HG02763 (cell line): ENCODE data around the gene C1orf146.
"Not testable (repeated sequence)": the region's sequence is repeated elsewhere in the genome, so short reads cannot be mapped to it uniquely, and the experiment has no call there.

ENCODE experiments used
- ATAC-seq: cut with Tn5 transposase; IDR thresholded peaks from one replicate; pipeline ENCODE4 v1.9.1; 2021; ENCODE audit warnings: mild to moderate bottlenecking, moderate library complexity; ENCODE audit not compliant: unreplicated experiment

The C1orf146 gene

GRCh38 chr1:92217721-92218120, at the start of gene C1orf146:
Gene C1orf146, plus strand, starts transcription at chr1:92217915. Its CDS starts 13,506 bp downstream, at chr1:92231421.
- no peak for ATAC-seq

- ATAC-seq: no peak
Observed at GRCh38 chr1:92168657-92169056, 49.1 kb upstream of the C1orf146 start.

GRCh38 chr1:92169214-92170005, 48.3 kb upstream of the C1orf146 start:
- no peak for ATAC-seq

GRCh38 chr1:92184632-92185031, 33.1 kb upstream of the C1orf146 start:
- no peak for ATAC-seq

- ATAC-seq: no peak
Observed at GRCh38 chr1:92186081-92186480, 31.6 kb upstream of the C1orf146 start.

GRCh38 chr1:92188436-92189255, 29.1 kb upstream of the C1orf146 start:
- ATAC-seq: no peak

GRCh38 chr1:92191726-92192125, 26.0 kb upstream of the C1orf146 start:
- no peak for ATAC-seq

- ATAC-seq: no peak
Observed at GRCh38 chr1:92192246-92192645, 25.5 kb upstream of the C1orf146 start.

- ATAC-seq: no peak
Observed at GRCh38 chr1:92194511-92194910, 23.2 kb upstream of the C1orf146 start.

- ATAC-seq: no peak
Observed at GRCh38 chr1:92201973-92202372, 15.7 kb upstream of the C1orf146 start.

- no peak for ATAC-seq
Observed at GRCh38 chr1:92203105-92203504, 14.6 kb upstream of the C1orf146 start.

- no peak for ATAC-seq
Observed at GRCh38 chr1:92210701-92211100, 7.0 kb upstream of the C1orf146 start.

- no peak for ATAC-seq
Observed at GRCh38 chr1:92211166-92211565, 6.5 kb upstream of the C1orf146 start.

GRCh38 chr1:92218559-92218958, 844 bp downstream of the C1orf146 start:
- ATAC-seq: no peak

- no peak for ATAC-seq
Observed at GRCh38 chr1:92219028-92219427, 1.3 kb downstream of the C1orf146 start.

- no peak for ATAC-seq
Observed at GRCh38 chr1:92228401-92228800, 10.7 kb downstream of the C1orf146 start.

GRCh38 chr1:92230736-92231135, 13.0 kb downstream of the C1orf146 start:
- ATAC-seq: no peak

GRCh38 chr1:92240034-92240433, 22.3 kb downstream of the C1orf146 start:
- ATAC-seq: no peak

GRCh38 chr1:92244376-92244775, 26.7 kb downstream of the C1orf146 start:
- no peak for ATAC-seq

- not testable (repeated sequence) for ATAC-seq
Observed at GRCh38 chr1:92254714-92255113, 37.0 kb downstream of the C1orf146 start.

- no peak for ATAC-seq
Observed at GRCh38 chr1:92259350-92259749, 41.6 kb downstream of the C1orf146 start.

GRCh38 chr1:92262516-92262915, 44.8 kb downstream of the C1orf146 start:
- no peak for ATAC-seq
